Mesenteric fat pad (tissue), 1 donor: ENCODE results near the gene SHFL. TPM values are rescaled to one million over a fixed set of nuclear protein-coding genes. Genes with fewer than 3 reads are reported as not detected.

ENCODE experiments used
- DNase-seq: peaks from one replicate; pipeline ENCODE4 v3.0.0-alpha.2; 2020; ENCODE audit warnings: low spot score
- microRNA-seq: library from miRNA; unstranded; fragments of <30 nt; microRNA quantifications from one replicate; pipeline ENCODE4 v1.2.0, GENCODE V29; 2020; ENCODE audit warnings: borderline number of aligned reads
- total RNA-seq: library from RNA; stranded (reverse); fragmentation: NEBNext Ultra II Directional; extraction: Animal tissue kit (Norgen Biotek cat#: 25700); gene quantifications from one replicate; pipeline ENCODE4 v1.2.1, GENCODE V29; 2021
- donor health status: DM: yes; HTN: yes; CAD: no.

Gene SHFL
- total RNA-seq, 1 donor from 2014 or later, result 29.3 TPM

- DNase-seq, result no peak
These were observed 46.8 kb downstream of the SHFL start for GRCh38 chr19:10132905-10133304.

- no peak for DNase-seq
These were observed 47.5 kb downstream of the SHFL start for GRCh38 chr19:10133596-10133995.

DNA sequence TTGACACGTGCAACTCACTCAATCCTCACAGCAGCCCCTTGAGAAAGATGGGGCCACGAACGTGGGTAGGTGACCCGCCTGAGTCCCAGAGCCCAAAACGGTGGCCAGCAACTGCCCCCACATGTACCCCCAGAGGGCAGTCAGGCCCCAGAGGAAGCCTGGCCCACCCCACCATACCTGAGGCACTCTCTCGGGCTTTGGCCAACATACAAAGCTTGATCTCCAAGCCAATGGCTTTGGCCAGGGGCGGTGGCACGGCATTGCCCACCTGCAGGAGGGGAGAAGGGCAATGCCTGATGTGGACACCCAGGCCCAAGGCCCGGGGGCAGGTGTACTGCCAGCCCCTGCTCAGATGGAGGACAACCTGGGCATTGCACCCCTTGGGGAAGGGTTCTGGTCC, 47.9 kb downstream of the SHFL start:
- no peak for DNase-seq

DNA sequence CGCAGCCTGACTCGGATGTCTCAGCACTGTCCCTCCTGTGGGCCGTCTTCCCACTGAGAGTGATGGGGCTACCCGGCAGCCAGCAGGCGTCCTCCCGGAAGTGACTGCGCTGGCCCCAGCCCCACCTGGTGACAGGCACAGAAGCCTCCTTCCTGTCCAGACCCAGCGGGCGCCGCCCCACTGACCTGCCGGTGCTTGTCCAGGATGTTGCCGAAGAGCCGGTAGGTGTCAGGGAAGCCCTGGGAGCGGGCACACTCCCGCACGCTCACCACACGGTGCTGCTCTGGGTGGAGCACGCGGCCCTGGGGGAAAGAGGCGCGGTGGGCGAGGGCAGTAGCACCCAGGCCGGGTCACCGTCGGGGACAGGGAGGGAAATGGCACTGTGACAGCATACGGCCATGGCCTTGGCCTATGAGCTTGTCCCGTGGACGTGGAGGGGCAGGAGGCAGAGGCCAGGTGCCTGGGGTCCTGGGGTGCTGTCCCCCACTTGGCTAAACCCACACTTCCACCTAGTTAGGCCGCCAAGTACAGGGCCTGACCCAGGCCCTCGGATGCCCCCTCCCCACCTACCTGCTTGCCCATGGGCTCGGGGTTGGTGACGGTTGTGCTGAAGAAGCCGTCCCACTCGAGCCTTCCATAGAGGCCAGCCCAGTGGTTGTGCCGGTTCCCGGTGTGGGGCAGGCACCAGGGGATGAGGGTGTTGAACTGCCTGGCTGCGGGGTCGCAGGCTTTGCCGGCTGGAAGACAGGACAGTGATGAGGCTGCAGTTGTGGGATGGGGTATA, 49.6 kb downstream of the SHFL start:
- DNase-seq, result no peak

- no peak for DNase-seq
These were observed 50.8 kb downstream of the SHFL start for GRCh38 chr19:10136936-10137335.

DNA sequence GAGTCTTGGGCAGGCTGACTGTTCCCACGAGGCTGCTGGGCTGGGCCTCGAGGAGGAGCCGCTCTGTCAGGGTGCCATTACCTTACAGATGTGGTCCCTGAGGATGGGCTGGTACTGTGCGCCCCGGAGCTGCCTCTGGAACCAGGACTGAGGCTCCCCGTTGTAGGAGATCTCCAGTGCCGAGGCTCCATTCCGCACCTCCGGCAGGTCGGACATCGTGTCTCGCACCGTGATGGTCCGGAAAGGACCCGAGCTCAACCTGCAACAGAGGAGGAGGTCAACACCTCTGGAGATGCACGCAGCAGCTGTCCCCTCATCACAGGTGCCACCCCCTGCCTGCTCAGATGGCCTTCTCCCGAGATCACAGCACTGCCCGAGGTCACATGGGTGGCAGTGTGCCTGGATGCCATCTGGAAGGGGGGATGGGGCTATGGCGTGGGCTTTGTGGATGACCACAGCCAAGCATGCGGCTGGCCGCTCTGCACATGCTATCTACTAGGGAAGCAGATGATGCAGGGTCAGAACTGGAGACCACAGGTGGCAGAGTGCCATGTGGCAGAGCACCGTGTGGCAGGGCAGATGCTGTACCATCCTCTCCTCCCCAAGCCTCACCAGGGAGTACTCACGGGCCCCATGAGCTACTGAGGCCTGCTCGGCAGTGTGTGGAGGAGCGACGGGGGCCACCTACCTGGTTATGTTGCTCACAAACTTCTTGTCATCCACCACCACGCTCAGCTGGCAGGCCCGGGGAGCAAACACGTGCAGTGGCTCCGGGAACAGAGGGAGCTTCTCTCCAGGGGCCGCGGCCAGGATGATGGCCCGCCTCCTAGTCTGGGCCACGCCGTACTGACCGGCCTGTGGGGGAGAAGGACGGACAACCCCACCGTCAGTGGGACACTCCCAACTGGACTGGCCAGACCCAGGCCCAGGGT, 51.9 kb downstream of the SHFL start:
- DNase-seq, result no peak

- DNase-seq, result no peak
These were observed 53.0 kb downstream of the SHFL start for GRCh38 chr19:10138879-10139795.

GRCh38 chr19:10139952-10140351, 53.8 kb downstream of the SHFL start:
- no peak for DNase-seq

DNA sequence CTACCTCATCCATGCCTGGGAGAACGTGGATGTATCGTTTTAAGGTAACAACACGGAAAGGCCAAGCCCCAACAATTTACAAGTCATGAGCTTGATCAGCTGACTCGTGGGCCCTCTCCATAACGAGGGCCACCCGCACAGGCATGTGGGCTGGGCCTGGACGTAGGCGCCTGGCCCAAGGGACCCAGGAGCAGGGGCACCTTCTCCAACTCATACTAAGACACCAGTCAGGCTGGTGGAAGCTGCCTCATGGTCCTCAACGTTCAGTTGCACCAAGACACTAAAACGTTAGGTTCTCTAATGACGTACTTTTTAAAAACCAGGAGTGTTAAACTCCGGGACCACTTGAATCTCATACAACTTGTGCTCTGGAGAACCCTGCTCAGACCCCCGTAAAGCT, 55.4 kb downstream of the SHFL start:
- DNase-seq, result no peak

DNA sequence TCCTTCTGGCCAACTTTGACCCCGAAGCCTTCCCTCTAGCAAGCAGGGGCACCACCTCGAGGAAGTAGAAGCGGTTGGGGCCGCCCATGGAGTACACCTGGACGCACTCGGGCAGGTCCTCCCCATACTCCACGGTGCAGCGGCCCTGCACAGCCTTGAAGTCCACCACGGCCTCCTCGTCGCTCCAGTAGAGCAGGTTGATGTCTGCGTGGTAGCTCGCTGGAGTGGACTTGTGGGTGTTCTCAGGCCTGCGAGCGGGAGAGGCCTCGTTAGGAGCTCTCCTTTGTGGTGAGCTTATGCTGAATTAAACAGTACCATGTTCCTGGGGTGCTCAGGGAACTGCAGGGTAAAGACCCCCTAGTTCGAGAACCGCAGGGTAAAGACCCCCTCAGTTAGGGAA, 55.9 kb downstream of the SHFL start:
- DNase-seq, result no peak

Small RNAs within 50 kb of the gene (microRNA-seq; reads per million reads assigned to microRNA genes)
- not detected for gene MIR5589

Other genes starting within 250 kb of the SHFL start
- gene OLFM2, start 149.8 kb upstream of the SHFL start, total RNA-seq, result 15.9 TPM
- 30.2 TPM for gene COL5A3, start 75.8 kb upstream of the SHFL start, total RNA-seq
- gene RDH8, start 72.8 kb upstream of the SHFL start, total RNA-seq, result not detected
- gene ANGPTL6, start 16.4 kb downstream of the SHFL start, total RNA-seq, result 0.42 TPM
- 52.1 TPM for gene PPAN, start 20.0 kb downstream of the SHFL start, total RNA-seq
- 17.7 TPM for gene P2RY11, start 25.4 kb downstream of the SHFL start, total RNA-seq
- 189 TPM for gene EIF3G, start 33.6 kb downstream of the SHFL start, total RNA-seq
- 57.7 TPM for gene DNMT1, start 108.6 kb downstream of the SHFL start, total RNA-seq
- 13.3 TPM for gene S1PR2, start 145.0 kb downstream of the SHFL start, total RNA-seq
- gene MRPL4, start 165.9 kb downstream of the SHFL start, total RNA-seq, result 54.5 TPM
- gene ICAM1, start 184.8 kb downstream of the SHFL start, total RNA-seq, result 77.1 TPM
- gene ICAM4, start 200.6 kb downstream of the SHFL start, total RNA-seq, result 2.3 TPM
- gene ICAM5, start 203.6 kb downstream of the SHFL start, total RNA-seq, result 1.2 TPM
- 0.55 TPM for gene ZGLP1, start 223.5 kb downstream of the SHFL start, total RNA-seq
- 18.2 TPM for gene FDX2, start 229.7 kb downstream of the SHFL start, total RNA-seq
- 23.0 TPM for gene RAVER1, start 247.2 kb downstream of the SHFL start, total RNA-seq